ENCODE measurements around the gene FLT3LG.

FLT3LG gene

GRCh38 chr19:49491804-49492572 lies 18.0 kb downstream of the FLT3LG start:
- peak overlapping the region; percentile 98 for H3K27ac ChIP-seq

GRCh38 chr19:49492573-49493405 lies 18.8 kb downstream of the FLT3LG start:
- TF ChIP-seq CTCF (IDR thresholded peaks at IDR 0.05) (no peak), ZFX (IDR thresholded peaks at IDR 0.05; ENCODE audit: borderline replicate concordance) (no peak)
- peak overlapping the region; percentile 98 for H3K27ac ChIP-seq

More at GRCh38 chr19:49491804-49492572, 18.0 kb downstream of the FLT3LG start:
- TF ChIP-seq ZFX (IDR thresholded peaks at IDR 0.05; ENCODE audit: borderline replicate concordance) (no peak), CTCF (IDR thresholded peaks at IDR 0.05) (no peak)

GRCh38 chr19:49496574-49497008 lies 22.6 kb downstream of the FLT3LG start:
- TF ChIP-seq ZFX (IDR thresholded peaks at IDR 0.05; ENCODE audit: borderline replicate concordance) (no peak), CTCF (IDR thresholded peaks at IDR 0.05) (no peak)
- peak overlapping the region; percentile 98 for H3K27ac ChIP-seq

- TF ChIP-seq ZFX (IDR thresholded peaks at IDR 0.05; ENCODE audit: borderline replicate concordance) (no peak), CTCF (IDR thresholded peaks at IDR 0.05) (no peak)
- peak overlapping the region; percentile 98 for H3K27ac ChIP-seq
Measured at GRCh38 chr19:49497047-49497788, 23.2 kb downstream of the FLT3LG start.

- H3K27ac ChIP-seq, result peak overlapping the region; percentile 98
- no peak for TF ChIP-seq CTCF (IDR thresholded peaks at IDR 0.05)
- TF ChIP-seq ZFX (IDR thresholded peaks at IDR 0.05; ENCODE audit: borderline replicate concordance), result no peak
Measured at GRCh38 chr19:49497789-49498103, 23.7 kb downstream of the FLT3LG start.

- peak overlapping the region; percentile 98 for H3K27ac ChIP-seq
- no peak for TF ChIP-seq CTCF (IDR thresholded peaks at IDR 0.05)
- no peak for TF ChIP-seq ZFX (IDR thresholded peaks at IDR 0.05; ENCODE audit: borderline replicate concordance)
Measured at GRCh38 chr19:49498475-49498874, 24.5 kb downstream of the FLT3LG start.
